Type B pancreatic cell (in vitro differentiated cells): ENCODE results near the gene DCTN3. TPM values are rescaled to one million over a fixed set of nuclear protein-coding genes. Genes with fewer than 3 reads are reported as not detected.

Experiments
- DNase-seq: peaks from one replicate; pipeline ENCODE4 v3.0.0; 2021; ENCODE audit warnings: mixed read lengths; ENCODE audit not compliant: unreplicated experiment; ENCODE audit errors: extremely low spot score
- H3K27ac Mint-ChIP-seq: 2 replicates; pipeline ENCODE4 v1.8.0; 2021; ENCODE audit warnings: mild to moderate bottlenecking, mixed read lengths
- H3K27me3 Mint-ChIP-seq: 2 replicates; pipeline ENCODE4 v1.8.0; 2021; ENCODE audit warnings: mixed read lengths
- H3K36me3 Mint-ChIP-seq: 2 replicates; pipeline ENCODE4 v1.8.0; 2021; ENCODE audit warnings: mixed read lengths
- H3K4me1 Mint-ChIP-seq: one replicate; pipeline ENCODE4 v1.8.0; 2021; ENCODE audit warnings: mixed read lengths; ENCODE audit not compliant: unreplicated experiment
- H3K4me3 Mint-ChIP-seq: 2 replicates; pipeline ENCODE4 v1.8.0; 2021; ENCODE audit warnings: mild to moderate bottlenecking, mixed read lengths
- H3K9me3 Mint-ChIP-seq: 2 replicates; pipeline ENCODE4 v1.8.0; 2021; ENCODE audit warnings: mixed read lengths
- total RNA-seq: library from RNA; stranded (reverse); gene quantifications from 2 replicates; pipeline ENCODE4 v1.2.1, GENCODE V29; 2021; ENCODE audit warnings: low replicate concordance
- TF ChIP-seq, protein P1 (sequence below): fragments of 200-600 bp; sonication (generic); conservative IDR thresholded peaks from 2 replicates; pipeline ENCODE4 v1.5.0; 2021; ENCODE audit warnings: antibody characterized with exemption, mild to moderate bottlenecking

Gene DCTN3
- total RNA-seq, 1 donor from 2014 or later, result 93.4 TPM

- DNase-seq, result no peak
- Mint-ChIP-seq H3K9me3 (no peaks in the 10 kb centered on the region), H3K4me1 (peaks cover 43% of the 10 kb centered on the region), H3K36me3 (peaks cover 3% of the 10 kb centered on the region), H3K27me3 (peaks cover 35% of the 10 kb centered on the region), H3K4me3 (no peak overlapping the region), H3K27ac (no peak overlapping the region)
- TF ChIP-seq, protein P1, sequence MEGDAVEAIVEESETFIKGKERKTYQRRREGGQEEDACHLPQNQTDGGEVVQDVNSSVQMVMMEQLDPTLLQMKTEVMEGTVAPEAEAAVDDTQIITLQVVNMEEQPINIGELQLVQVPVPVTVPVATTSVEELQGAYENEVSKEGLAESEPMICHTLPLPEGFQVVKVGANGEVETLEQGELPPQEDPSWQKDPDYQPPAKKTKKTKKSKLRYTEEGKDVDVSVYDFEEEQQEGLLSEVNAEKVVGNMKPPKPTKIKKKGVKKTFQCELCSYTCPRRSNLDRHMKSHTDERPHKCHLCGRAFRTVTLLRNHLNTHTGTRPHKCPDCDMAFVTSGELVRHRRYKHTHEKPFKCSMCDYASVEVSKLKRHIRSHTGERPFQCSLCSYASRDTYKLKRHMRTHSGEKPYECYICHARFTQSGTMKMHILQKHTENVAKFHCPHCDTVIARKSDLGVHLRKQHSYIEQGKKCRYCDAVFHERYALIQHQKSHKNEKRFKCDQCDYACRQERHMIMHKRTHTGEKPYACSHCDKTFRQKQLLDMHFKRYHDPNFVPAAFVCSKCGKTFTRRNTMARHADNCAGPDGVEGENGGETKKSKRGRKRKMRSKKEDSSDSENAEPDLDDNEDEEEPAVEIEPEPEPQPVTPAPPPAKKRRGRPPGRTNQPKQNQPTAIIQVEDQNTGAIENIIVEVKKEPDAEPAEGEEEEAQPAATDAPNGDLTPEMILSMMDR, result no peak
These were observed 49.9 kb downstream of the DCTN3 start for GRCh38 chr9:34570376-34570775.

DNA sequence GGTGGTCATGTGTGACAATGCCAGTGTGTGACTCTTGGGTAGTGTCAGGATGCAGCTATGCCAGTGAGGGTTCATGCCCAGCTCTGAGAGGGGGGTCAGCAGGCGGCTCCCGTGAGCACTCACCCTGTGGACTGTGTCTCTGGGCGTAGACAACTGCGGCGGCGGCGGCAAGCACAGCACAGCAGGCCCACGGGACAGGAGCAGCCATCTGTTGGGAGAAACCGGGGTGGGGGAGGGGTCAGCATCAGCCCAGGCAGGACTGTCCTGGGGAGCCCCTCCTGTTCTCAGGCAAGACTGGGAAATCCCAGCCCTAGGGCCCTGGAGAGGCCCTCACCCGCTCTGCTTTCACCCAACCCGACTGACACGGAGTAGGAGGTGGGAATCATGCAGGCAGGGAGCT lies 51.5 kb downstream of the DCTN3 start:
- Mint-ChIP-seq H3K9me3 (no peaks in the 10 kb centered on the region), H3K4me1 (peaks cover 50% of the 10 kb centered on the region)
- TF ChIP-seq, protein P1, result no peak

DNA sequence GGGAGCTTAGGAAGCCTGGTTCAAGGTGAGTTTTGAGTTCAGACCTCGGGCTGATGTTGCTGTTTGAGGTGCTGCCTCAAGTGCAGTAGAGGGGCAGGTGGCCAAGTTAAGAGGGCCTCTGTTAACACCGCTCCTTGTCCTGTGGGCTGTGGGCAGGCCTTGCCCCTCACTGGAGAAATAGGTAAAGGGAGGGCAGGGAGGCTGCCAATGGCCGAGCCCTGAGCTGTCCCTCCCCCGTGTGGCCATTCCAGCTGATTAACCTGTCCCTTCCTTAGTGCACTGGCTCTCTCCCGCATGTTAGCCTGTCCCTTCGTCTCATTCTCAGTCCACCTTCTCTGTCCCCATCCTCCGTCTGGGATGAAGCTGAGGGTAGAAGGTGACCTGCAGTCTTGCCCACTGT lies 52.2 kb downstream of the DCTN3 start:
- TF ChIP-seq, protein P1, result no peak

More for the DNA sequence above, 51.5 kb downstream of the DCTN3 start:
- no peak for DNase-seq
- Mint-ChIP-seq H3K27me3 (peaks cover 37% of the 10 kb centered on the region), H3K27ac (no peak overlapping the region), H3K4me3 (no peak overlapping the region), H3K36me3 (peaks cover 7% of the 10 kb centered on the region)

DNA sequence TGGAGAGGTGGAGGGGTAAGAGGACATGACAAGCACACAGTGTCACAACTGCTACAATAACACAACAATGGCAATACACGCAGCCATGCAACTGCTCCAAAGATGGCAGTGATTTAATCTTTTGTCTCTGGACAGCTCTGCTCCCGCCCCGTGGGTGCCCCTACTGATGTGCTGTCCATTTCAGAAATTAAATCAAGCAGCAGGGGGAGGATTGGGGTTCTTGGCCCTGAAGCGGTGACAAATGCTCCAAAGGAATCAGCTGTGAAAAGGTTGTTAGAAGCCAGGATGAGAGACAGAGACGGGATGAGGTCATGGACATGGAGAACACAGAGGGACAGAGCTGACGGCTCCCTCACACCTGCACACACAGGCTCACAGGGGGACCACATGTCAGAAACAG lies 53.3 kb downstream of the DCTN3 start:
- H3K9me3 Mint-ChIP-seq, result peaks cover 5% of the 10 kb centered on the region
- no peak overlapping the region for H3K27ac Mint-ChIP-seq

More for the DNA sequence above, 52.2 kb downstream of the DCTN3 start:
- no peaks in the 10 kb centered on the region for H3K9me3 Mint-ChIP-seq
- no peak overlapping the region for H3K4me3 Mint-ChIP-seq
- no peak for DNase-seq
- peaks cover 13% of the 10 kb centered on the region for H3K36me3 Mint-ChIP-seq
- H3K4me1 Mint-ChIP-seq, result peaks cover 49% of the 10 kb centered on the region
- no peak overlapping the region for H3K27ac Mint-ChIP-seq
- peaks cover 41% of the 10 kb centered on the region for H3K27me3 Mint-ChIP-seq

GRCh38 chr9:34566322-34566721 lies 54.0 kb downstream of the DCTN3 start:
- H3K27me3 Mint-ChIP-seq, result peaks cover 42% of the 10 kb centered on the region
- peaks cover 19% of the 10 kb centered on the region for H3K36me3 Mint-ChIP-seq
- no peak overlapping the region for H3K4me3 Mint-ChIP-seq
- H3K27ac Mint-ChIP-seq, result no peak overlapping the region
- DNase-seq, result no peak
- peaks cover 5% of the 10 kb centered on the region for H3K9me3 Mint-ChIP-seq
- TF ChIP-seq, protein P1, result no peak
- H3K4me1 Mint-ChIP-seq, result peaks cover 49% of the 10 kb centered on the region

More for the DNA sequence above, 53.3 kb downstream of the DCTN3 start:
- H3K4me3 Mint-ChIP-seq, result no peak overlapping the region
- H3K36me3 Mint-ChIP-seq, result peaks cover 19% of the 10 kb centered on the region
- H3K4me1 Mint-ChIP-seq, result peaks cover 43% of the 10 kb centered on the region
- TF ChIP-seq, protein P1, result no peak
- DNase-seq, result no peak
- H3K27me3 Mint-ChIP-seq, result peaks cover 41% of the 10 kb centered on the region

- Mint-ChIP-seq H3K4me1 (peaks cover 50% of the 10 kb centered on the region), H3K9me3 (peaks cover 5% of the 10 kb centered on the region), H3K27ac (no peak overlapping the region), H3K4me3 (no peak overlapping the region), H3K27me3 (peaks cover 45% of the 10 kb centered on the region), H3K36me3 (peaks cover 19% of the 10 kb centered on the region)
- TF ChIP-seq, protein P1, result no peak
- DNase-seq, result no peak
These were observed 54.4 kb downstream of the DCTN3 start for GRCh38 chr9:34565856-34566255.
